ENCODE measurements around the gene ACO2.

Gene ACO2

GRCh38 chr22:41524809-41525449, 56.0 kb downstream of the ACO2 start:
- DNase-seq = no peak

- no peak for DNase-seq
These were observed 56.7 kb downstream of the ACO2 start for GRCh38 chr22:41525450-41526225.

- DNase-seq = no peak
These were observed 57.4 kb downstream of the ACO2 start for GRCh38 chr22:41526226-41526829.

GRCh38 chr22:41526830-41527799, 58.2 kb downstream of the ACO2 start:
- peak in 2 of 3 experiments; percentile 3 to 9 for DNase-seq

GRCh38 chr22:41528132-41528766, 59.3 kb downstream of the ACO2 start:
- DNase-seq = no peak

GRCh38 chr22:41528938-41529561, 60.1 kb downstream of the ACO2 start:
- no peak for DNase-seq

GRCh38 chr22:41530890-41531714, 62.2 kb downstream of the ACO2 start:
- DNase-seq = no peak

- no peak for DNase-seq
These were observed 63.0 kb downstream of the ACO2 start for GRCh38 chr22:41531715-41532477.

- DNase-seq = peak; percentile 3 to 37 (median 3)
These were observed 64.2 kb downstream of the ACO2 start for GRCh38 chr22:41532908-41533825.

GRCh38 chr22:41534219-41534618, 65.3 kb downstream of the ACO2 start:
- DNase-seq = no peak

GRCh38 chr22:41535244-41535643, 66.3 kb downstream of the ACO2 start:
- peak in 1 of 3 experiments; percentile 1 for DNase-seq

GRCh38 chr22:41537203-41537602, 68.3 kb downstream of the ACO2 start:
- DNase-seq = no peak

GRCh38 chr22:41538583-41538982, 69.7 kb downstream of the ACO2 start:
- no peak for DNase-seq

GRCh38 chr22:41539146-41540005, 70.5 kb downstream of the ACO2 start:
- DNase-seq = no peak

GRCh38 chr22:41540006-41540315, 71.0 kb downstream of the ACO2 start:
- no peak for DNase-seq

GRCh38 chr22:41540365-41540764, 71.4 kb downstream of the ACO2 start:
- no peak for DNase-seq

GRCh38 chr22:41541484-41541883, 72.6 kb downstream of the ACO2 start:
- DNase-seq = no peak

GRCh38 chr22:41542224-41542623, 73.3 kb downstream of the ACO2 start:
- no peak for DNase-seq
